ENCODE data around the gene TLR6.

The TLR6 gene

GRCh38 chr4:38803833-38804653 is 52.6 kb downstream of the TLR6 start:
- no peaks in the 10 kb centered on the region for H3K79me1 ChIP-seq (replicated peaks; ENCODE audit: low read length, poor library complexity, severe bottlenecking)

GRCh38 chr4:38802561-38803355 is 53.9 kb downstream of the TLR6 start:
- no peak overlapping the region for H3K9ac ChIP-seq (ENCODE audit: low read length)
- no peak overlapping the region for H2BK5ac ChIP-seq (ENCODE audit: low read depth, low read length, poor library complexity, severe bottlenecking)
- H4K8ac ChIP-seq (ENCODE audit: low read length), result no peak overlapping the region
- no peak overlapping the region for H3K27ac ChIP-seq (ENCODE audit: low read length, poor library complexity, severe bottlenecking)
- peak overlapping the region; percentile 36 for H2AFZ ChIP-seq (ENCODE audit: low read depth, low read length)
- no peaks in the 10 kb centered on the region for H3K36me3 ChIP-seq (ENCODE audit: control insufficient read depth in 1 of 2, insufficient read depth in 2 of 2, low read depth in 1 of 2, low read length in 2 of 2)
- H3K79me1 ChIP-seq (replicated peaks; ENCODE audit: low read length, poor library complexity, severe bottlenecking), result no peaks in the 10 kb centered on the region
- H2BK12ac ChIP-seq (ENCODE audit: low read length in 2 of 2), result no peak overlapping the region
- H3K4me2 ChIP-seq (ENCODE audit: low read length, poor library complexity, severe bottlenecking), result no peak overlapping the region
- H4K91ac ChIP-seq (ENCODE audit: low read length), result no peak overlapping the region
- H2BK120ac ChIP-seq (ENCODE audit: low read depth, low read length), result no peak overlapping the region
- H3K4ac ChIP-seq (ENCODE audit: low read depth in 1 of 2, low read length in 2 of 2), result no peak overlapping the region
- H2AK5ac ChIP-seq (ENCODE audit: low read length, severe bottlenecking), result no peak overlapping the region
- no peak overlapping the region for H3K23ac ChIP-seq (ENCODE audit: low read length in 2 of 2)
- no peaks in the 10 kb centered on the region for H3K27me3 ChIP-seq (ENCODE audit: control insufficient read depth in 1 of 2, insufficient read depth in 1 of 2, low read length in 2 of 2)
- no peak overlapping the region for H3K14ac ChIP-seq (ENCODE audit: low read length in 2 of 2)
- 89% methylated on average over 14 of the region's 15 CpGs for WGBS
- no peak for DNase-seq
- no peaks in the 10 kb centered on the region for H3K9me3 ChIP-seq (ENCODE audit: control insufficient read depth, low read length)
- H3K18ac ChIP-seq (ENCODE audit: low read depth in 1 of 2, low read length in 2 of 2), result no peak overlapping the region
- no peak overlapping the region for H3K4me3 ChIP-seq (ENCODE audit: insufficient read depth in 1 of 2, low read depth in 1 of 2, low read length in 2 of 2)
- H2BK15ac ChIP-seq (ENCODE audit: low read depth, poor library complexity, severe bottlenecking), result no peak overlapping the region
- H3K4me1 ChIP-seq (ENCODE audit: control insufficient read depth, insufficient read depth, low read depth, low read length), result peaks cover 2% of the 10 kb centered on the region

More at GRCh38 chr4:38803833-38804653, 52.6 kb downstream of the TLR6 start:
- Histone ChIP-seq H2AK5ac (ENCODE audit: low read length, severe bottlenecking) (peak overlapping the region; percentile 35), H3K18ac (ENCODE audit: low read depth in 1 of 2, low read length in 2 of 2) (no peak overlapping the region), H3K9me3 (ENCODE audit: control insufficient read depth, low read length) (no peaks in the 10 kb centered on the region), H4K91ac (ENCODE audit: low read length) (no peak overlapping the region), H3K4me1 (ENCODE audit: control insufficient read depth, insufficient read depth, low read depth, low read length) (peaks cover 2% of the 10 kb centered on the region), H2BK120ac (ENCODE audit: low read depth, low read length) (no peak overlapping the region), H3K4me3 (ENCODE audit: insufficient read depth in 1 of 2, low read depth in 1 of 2, low read length in 2 of 2) (peak overlapping the region in 1 of 2 experiments; percentile 4), H3K9ac (ENCODE audit: low read length) (peak overlapping the region; percentile 68), H3K27me3 (ENCODE audit: control insufficient read depth in 1 of 2, insufficient read depth in 1 of 2, low read length in 2 of 2) (no peaks in the 10 kb centered on the region), H3K4ac (ENCODE audit: low read depth in 1 of 2, low read length in 2 of 2) (no peak overlapping the region), H3K36me3 (ENCODE audit: control insufficient read depth in 1 of 2, insufficient read depth in 2 of 2, low read depth in 1 of 2, low read length in 2 of 2) (no peaks in the 10 kb centered on the region), H3K27ac (ENCODE audit: low read length, poor library complexity, severe bottlenecking) (no peak overlapping the region), H4K8ac (ENCODE audit: low read length) (no peak overlapping the region), H2AFZ (ENCODE audit: low read depth, low read length) (no peak overlapping the region), H2BK5ac (ENCODE audit: low read depth, low read length, poor library complexity, severe bottlenecking) (no peak overlapping the region), H2BK15ac (ENCODE audit: low read depth, poor library complexity, severe bottlenecking) (no peak overlapping the region), H3K23ac (ENCODE audit: low read length in 2 of 2) (no peak overlapping the region), H2BK12ac (ENCODE audit: low read length in 2 of 2) (no peak overlapping the region), H3K14ac (ENCODE audit: low read length in 2 of 2) (no peak overlapping the region), H3K4me2 (ENCODE audit: low read length, poor library complexity, severe bottlenecking) (no peak overlapping the region)
- WGBS, result 92% methylated on average over 6 of the region's 6 CpGs
- no peak for DNase-seq

DNA sequence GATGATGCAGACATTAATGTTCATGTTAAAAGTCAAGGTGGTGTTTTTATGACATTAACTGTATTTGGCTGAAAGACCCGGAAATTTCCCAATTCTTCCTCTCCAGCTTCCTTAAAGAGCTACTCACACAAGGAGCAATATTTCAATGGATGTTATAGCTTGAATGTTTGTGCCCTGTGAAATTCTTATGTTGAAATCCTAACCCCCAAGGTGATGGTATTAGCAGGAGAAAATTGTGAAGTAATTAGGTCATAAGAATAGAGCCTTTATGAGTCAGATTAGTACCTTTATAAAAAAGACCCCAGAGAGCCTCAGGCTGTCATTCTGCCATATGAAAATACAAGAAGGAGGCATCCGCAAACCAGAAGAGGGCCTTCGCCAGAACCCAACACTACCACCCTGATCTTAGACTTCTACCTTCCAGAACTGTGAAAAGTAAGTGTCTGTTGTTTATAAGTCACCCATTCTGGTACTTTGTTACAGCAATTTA is 55.6 kb downstream of the TLR6 start:
- H3K4me3 ChIP-seq (ENCODE audit: insufficient read depth in 1 of 2, low read depth in 1 of 2, low read length in 2 of 2), result no peak overlapping the region
- H4K91ac ChIP-seq (ENCODE audit: low read length), result no peak overlapping the region
- DNase-seq, result no peak
- no peaks in the 10 kb centered on the region for H3K9me3 ChIP-seq (ENCODE audit: control insufficient read depth, low read length)
- H3K4me1 ChIP-seq (ENCODE audit: control insufficient read depth, insufficient read depth, low read depth, low read length), result peaks cover 2% of the 10 kb centered on the region
- no peak overlapping the region for H3K14ac ChIP-seq (ENCODE audit: low read length in 2 of 2)
- H3K36me3 ChIP-seq (ENCODE audit: control insufficient read depth in 1 of 2, insufficient read depth in 2 of 2, low read depth in 1 of 2, low read length in 2 of 2), result no peaks in the 10 kb centered on the region
- WGBS, result 90% methylated on average over 2 of the region's 3 CpGs
- no peak overlapping the region for H3K4ac ChIP-seq (ENCODE audit: low read depth in 1 of 2, low read length in 2 of 2)
- H3K4me2 ChIP-seq (ENCODE audit: low read length, poor library complexity, severe bottlenecking), result no peak overlapping the region
- H2BK15ac ChIP-seq (ENCODE audit: low read depth, poor library complexity, severe bottlenecking), result no peak overlapping the region
- no peak overlapping the region for H2BK12ac ChIP-seq (ENCODE audit: low read length in 2 of 2)
- H3K27ac ChIP-seq (ENCODE audit: low read length, poor library complexity, severe bottlenecking), result peak overlapping the region; percentile 35
- H3K18ac ChIP-seq (ENCODE audit: low read depth in 1 of 2, low read length in 2 of 2), result no peak overlapping the region
- no peak overlapping the region for H2AFZ ChIP-seq (ENCODE audit: low read depth, low read length)
- H3K9ac ChIP-seq (ENCODE audit: low read length), result no peak overlapping the region
- no peak overlapping the region for H2AK5ac ChIP-seq (ENCODE audit: low read length, severe bottlenecking)
- no peak overlapping the region for H4K8ac ChIP-seq (ENCODE audit: low read length)
- no peak overlapping the region for H2BK120ac ChIP-seq (ENCODE audit: low read depth, low read length)
- no peaks in the 10 kb centered on the region for H3K79me1 ChIP-seq (replicated peaks; ENCODE audit: low read length, poor library complexity, severe bottlenecking)
- H2BK5ac ChIP-seq (ENCODE audit: low read depth, low read length, poor library complexity, severe bottlenecking), result no peak overlapping the region
- no peaks in the 10 kb centered on the region for H3K27me3 ChIP-seq (ENCODE audit: control insufficient read depth in 1 of 2, insufficient read depth in 1 of 2, low read length in 2 of 2)
- H3K23ac ChIP-seq (ENCODE audit: low read length in 2 of 2), result no peak overlapping the region

DNA sequence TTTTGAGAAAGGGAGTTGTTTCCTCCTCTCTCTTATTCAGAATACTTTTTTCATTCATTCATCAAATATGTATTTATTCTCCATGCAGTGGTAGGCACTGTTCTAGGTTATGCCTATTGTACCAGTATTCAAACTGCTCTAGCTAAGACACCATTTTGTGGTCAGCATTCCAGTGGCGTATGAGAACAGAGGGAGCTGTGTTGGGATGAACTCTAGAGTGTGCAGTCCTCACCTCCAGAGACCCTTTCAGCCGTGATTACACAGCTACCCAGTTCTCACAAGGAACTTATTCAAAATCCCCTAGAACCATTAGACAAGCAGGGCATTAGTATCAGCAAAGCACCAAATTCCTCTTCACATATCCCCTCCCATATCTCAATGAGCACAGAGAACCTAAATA is 56.3 kb downstream of the TLR6 start:
- no peak overlapping the region for H4K91ac ChIP-seq (ENCODE audit: low read length)
- no peak overlapping the region for H2AK5ac ChIP-seq (ENCODE audit: low read length, severe bottlenecking)
- H2BK120ac ChIP-seq (ENCODE audit: low read depth, low read length), result no peak overlapping the region
- no peak overlapping the region for H2BK12ac ChIP-seq (ENCODE audit: low read length in 2 of 2)
- H3K9me3 ChIP-seq (ENCODE audit: control insufficient read depth, low read length), result no peaks in the 10 kb centered on the region
- H3K36me3 ChIP-seq (ENCODE audit: control insufficient read depth in 1 of 2, insufficient read depth in 2 of 2, low read depth in 1 of 2, low read length in 2 of 2), result no peaks in the 10 kb centered on the region
- H3K27me3 ChIP-seq (ENCODE audit: control insufficient read depth in 1 of 2, insufficient read depth in 1 of 2, low read length in 2 of 2), result no peaks in the 10 kb centered on the region
- H3K23ac ChIP-seq (ENCODE audit: low read length in 2 of 2), result no peak overlapping the region
- H3K79me1 ChIP-seq (replicated peaks; ENCODE audit: low read length, poor library complexity, severe bottlenecking), result no peaks in the 10 kb centered on the region
- DNase-seq, result no peak
- no peak overlapping the region for H2BK5ac ChIP-seq (ENCODE audit: low read depth, low read length, poor library complexity, severe bottlenecking)
- no peak overlapping the region for H3K27ac ChIP-seq (ENCODE audit: low read length, poor library complexity, severe bottlenecking)
- no peak overlapping the region for H3K14ac ChIP-seq (ENCODE audit: low read length in 2 of 2)
- H2BK15ac ChIP-seq (ENCODE audit: low read depth, poor library complexity, severe bottlenecking), result no peak overlapping the region
- no peak overlapping the region for H3K4ac ChIP-seq (ENCODE audit: low read depth in 1 of 2, low read length in 2 of 2)
- no peak overlapping the region for H3K18ac ChIP-seq (ENCODE audit: low read depth in 1 of 2, low read length in 2 of 2)
- H2AFZ ChIP-seq (ENCODE audit: low read depth, low read length), result no peak overlapping the region
- H3K4me1 ChIP-seq (ENCODE audit: control insufficient read depth, insufficient read depth, low read depth, low read length), result peaks cover 2% of the 10 kb centered on the region
- H3K9ac ChIP-seq (ENCODE audit: low read length), result no peak overlapping the region
- no peak overlapping the region for H3K4me3 ChIP-seq (ENCODE audit: insufficient read depth in 1 of 2, low read depth in 1 of 2, low read length in 2 of 2)
- H3K4me2 ChIP-seq (ENCODE audit: low read length, poor library complexity, severe bottlenecking), result no peak overlapping the region
- H4K8ac ChIP-seq (ENCODE audit: low read length), result no peak overlapping the region
- 88% methylated on average over 2 of the region's 2 CpGs for WGBS

All from mesenchymal stem cell (in vitro differentiated cells and primary cell).